WTC11 (cell line): Measurements from ENCODE around the gene IDE.

Experiments used
- ATF1 ChIP-seq: sonication (generic); formaldehyde crosslinking; IDR thresholded peaks from 2 replicates; pipeline ENCODE4 v1.8.1; 2023; ENCODE audit warnings: mild to moderate bottlenecking, moderate library complexity, missing genetic modification reagents
- ATF2 ChIP-seq: sonication (generic); formaldehyde crosslinking; IDR thresholded peaks from 2 replicates; pipeline ENCODE4 v1.8.1; 2022; ENCODE audit warnings: low read depth, missing genetic modification reagents, borderline replicate concordance
- ATF3 ChIP-seq: sonication (generic); formaldehyde crosslinking; conservative IDR thresholded peaks from 2 replicates; pipeline ENCODE4 v1.8.1; 2022; ENCODE audit warnings: mild to moderate bottlenecking, missing genetic modification reagents
- FOXP4 ChIP-seq: sonication (generic); formaldehyde crosslinking; IDR thresholded peaks from 2 replicates; pipeline ENCODE4 v1.8.0; 2022; ENCODE audit warnings: mild to moderate bottlenecking, missing genetic modification reagents
- NFYB ChIP-seq: sonication (generic); formaldehyde crosslinking; conservative IDR thresholded peaks from 2 replicates; pipeline ENCODE4 v1.8.0; 2022; ENCODE audit warnings: low read depth, missing genetic modification reagents
- NR1H2 ChIP-seq: sonication (generic); formaldehyde crosslinking; IDR thresholded peaks from 2 replicates; pipeline ENCODE4 v1.9.0; 2021; ENCODE audit warnings: mild to moderate bottlenecking, moderate library complexity, missing genetic modification reagents
- SOX15 ChIP-seq: fragments of 250-450 bp; sonication (Bioruptor Pico); IDR thresholded peaks from 2 replicates; pipeline ENCODE4 v1.9.0; 2021; ENCODE audit warnings: mild to moderate bottlenecking
- ZNF138 ChIP-seq: sonication (generic); formaldehyde crosslinking; conservative IDR thresholded peaks from 2 replicates; pipeline ENCODE4 v1.8.1; 2022; ENCODE audit warnings: mild to moderate bottlenecking, moderate library complexity, missing genetic modification reagents
- ZNF232 ChIP-seq: sonication (generic); formaldehyde crosslinking; IDR thresholded peaks from 2 replicates; pipeline ENCODE4 v1.8.0; 2022; ENCODE audit warnings: mild to moderate bottlenecking, missing genetic modification reagents
- ZNF263 ChIP-seq: sonication (generic); formaldehyde crosslinking; IDR thresholded peaks from 2 replicates; pipeline ENCODE4 v1.8.1; 2022; ENCODE audit warnings: low read depth, mild to moderate bottlenecking, moderate library complexity, missing genetic modification reagents
- ZNF317 ChIP-seq: sonication (generic); formaldehyde crosslinking; IDR thresholded peaks from 2 replicates; pipeline ENCODE4 v1.8.1; 2023; ENCODE audit warnings: low read depth, mild to moderate bottlenecking, moderate library complexity, missing genetic modification reagents, borderline replicate concordance
- TF ChIP-seq, protein P1 (sequence below): fragments of 200-600 bp; IDR thresholded peaks from 2 replicates; pipeline ENCODE4 v1.8.0; 2022; ENCODE audit warnings: antibody characterized with exemption
- TF ChIP-seq, protein P2 (sequence below): sonication (generic); formaldehyde crosslinking; IDR thresholded peaks from 2 replicates; pipeline ENCODE4 v1.8.1; 2023; ENCODE audit warnings: mild to moderate bottlenecking, missing genetic modification reagents, moderate library complexity
- TF ChIP-seq, protein P3 (sequence below): fragments of 250-450 bp; sonication (Bioruptor Pico); conservative IDR thresholded peaks from 2 replicates; pipeline ENCODE4 v1.9.0; 2021; ENCODE audit warnings: mild to moderate bottlenecking

- TF ChIP-seq, protein P1, sequence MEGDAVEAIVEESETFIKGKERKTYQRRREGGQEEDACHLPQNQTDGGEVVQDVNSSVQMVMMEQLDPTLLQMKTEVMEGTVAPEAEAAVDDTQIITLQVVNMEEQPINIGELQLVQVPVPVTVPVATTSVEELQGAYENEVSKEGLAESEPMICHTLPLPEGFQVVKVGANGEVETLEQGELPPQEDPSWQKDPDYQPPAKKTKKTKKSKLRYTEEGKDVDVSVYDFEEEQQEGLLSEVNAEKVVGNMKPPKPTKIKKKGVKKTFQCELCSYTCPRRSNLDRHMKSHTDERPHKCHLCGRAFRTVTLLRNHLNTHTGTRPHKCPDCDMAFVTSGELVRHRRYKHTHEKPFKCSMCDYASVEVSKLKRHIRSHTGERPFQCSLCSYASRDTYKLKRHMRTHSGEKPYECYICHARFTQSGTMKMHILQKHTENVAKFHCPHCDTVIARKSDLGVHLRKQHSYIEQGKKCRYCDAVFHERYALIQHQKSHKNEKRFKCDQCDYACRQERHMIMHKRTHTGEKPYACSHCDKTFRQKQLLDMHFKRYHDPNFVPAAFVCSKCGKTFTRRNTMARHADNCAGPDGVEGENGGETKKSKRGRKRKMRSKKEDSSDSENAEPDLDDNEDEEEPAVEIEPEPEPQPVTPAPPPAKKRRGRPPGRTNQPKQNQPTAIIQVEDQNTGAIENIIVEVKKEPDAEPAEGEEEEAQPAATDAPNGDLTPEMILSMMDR = no peak
- no peak for TF ChIP-seq SOX15 (CRISPR knock-in tag)
- no peak for TF ChIP-seq ZNF317 (CRISPR knock-in tag)
- no peak for TF ChIP-seq NR1H2 (CRISPR knock-in tag)
- TF ChIP-seq, protein P2, sequence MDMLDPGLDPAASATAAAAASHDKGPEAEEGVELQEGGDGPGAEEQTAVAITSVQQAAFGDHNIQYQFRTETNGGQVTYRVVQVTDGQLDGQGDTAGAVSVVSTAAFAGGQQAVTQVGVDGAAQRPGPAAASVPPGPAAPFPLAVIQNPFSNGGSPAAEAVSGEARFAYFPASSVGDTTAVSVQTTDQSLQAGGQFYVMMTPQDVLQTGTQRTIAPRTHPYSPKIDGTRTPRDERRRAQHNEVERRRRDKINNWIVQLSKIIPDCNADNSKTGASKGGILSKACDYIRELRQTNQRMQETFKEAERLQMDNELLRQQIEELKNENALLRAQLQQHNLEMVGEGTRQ (CRISPR knock-in tag) = no peak
- TF ChIP-seq ZNF232 (CRISPR knock-in tag) = no peak
- no peak for TF ChIP-seq NFYB (CRISPR knock-in tag)
- no peak for TF ChIP-seq ATF2
- TF ChIP-seq ATF1 = no peak
- TF ChIP-seq ZNF138 (CRISPR knock-in tag) = no peak
- TF ChIP-seq, protein P3, sequence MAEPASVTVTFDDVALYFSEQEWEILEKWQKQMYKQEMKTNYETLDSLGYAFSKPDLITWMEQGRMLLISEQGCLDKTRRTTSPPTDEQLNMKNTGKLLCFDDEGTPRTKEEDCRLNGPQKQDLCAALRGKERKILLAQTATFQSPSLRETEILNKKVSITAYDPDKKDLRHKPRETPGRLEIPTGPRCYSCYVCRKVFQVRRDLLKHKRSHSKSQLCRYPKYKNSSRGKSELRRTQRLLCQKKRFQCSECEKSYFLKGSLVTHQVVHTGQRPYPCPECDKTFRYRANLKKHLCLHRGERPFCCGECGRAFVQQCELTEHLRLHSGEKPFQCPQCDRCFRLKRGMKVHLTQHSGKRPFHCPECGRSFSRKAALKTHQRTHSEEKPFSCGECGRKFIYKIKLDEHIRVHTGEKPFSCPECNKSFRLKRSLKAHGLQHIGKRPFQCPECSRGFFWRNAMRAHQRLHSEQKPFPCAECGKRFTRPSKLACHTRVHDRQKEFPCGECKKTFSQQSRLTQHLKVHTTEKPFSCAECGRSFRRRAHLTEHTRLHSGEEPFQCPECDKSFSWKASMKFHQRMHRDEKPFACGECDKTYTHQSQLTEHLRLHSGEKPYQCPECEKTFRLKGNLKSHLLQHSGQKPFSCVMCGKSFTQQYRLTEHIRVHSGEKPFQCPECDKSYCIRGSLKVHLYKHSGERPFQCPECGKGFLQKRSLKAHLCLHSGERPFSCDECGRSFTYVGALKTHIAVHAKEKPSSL (CRISPR knock-in tag) = no peak
- TF ChIP-seq ZNF263 = no peak
- TF ChIP-seq FOXP4 (CRISPR knock-in tag) = no peak
- no peak for TF ChIP-seq ATF3 (CRISPR knock-in tag)
These were observed 67.6 kb downstream of the IDE start for GRCh38 chr10:92506336-92506735.
